GM19438 (cell line): ENCODE measurements around the gene AK4.
"Not testable (repeated sequence)": the region's sequence is repeated elsewhere in the genome, so short reads cannot be mapped to it uniquely, and the experiment has no call there.

Experiments
- ATAC-seq: cut with Tn5 transposase; IDR thresholded peaks from one replicate; pipeline ENCODE4 v1.9.1; 2021; ENCODE audit warnings: low read depth; ENCODE audit not compliant: unreplicated experiment

AK4 gene

GRCh38 chr1:65210325-65210724 is 62.3 kb downstream of the AK4 start:
- no peak for ATAC-seq

DNA sequence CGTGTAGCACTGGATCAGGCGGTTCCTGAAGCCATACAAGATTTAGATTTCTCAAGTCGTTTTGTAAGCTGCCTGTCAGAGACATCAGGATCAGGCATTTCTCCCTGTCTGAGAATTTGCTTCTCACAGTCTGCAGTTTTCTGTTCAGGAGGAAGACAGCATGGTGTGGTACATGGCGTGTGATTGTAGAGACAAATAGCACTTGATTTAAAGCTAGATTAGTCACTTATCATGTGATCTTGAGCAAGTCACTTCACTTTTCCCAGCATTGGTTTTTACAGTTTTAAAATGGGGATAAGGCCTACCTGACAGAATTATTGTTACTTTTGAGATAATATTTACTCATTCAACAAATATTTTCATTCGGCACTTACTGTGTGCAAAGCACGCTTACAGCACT is 63.3 kb downstream of the AK4 start:
- ATAC-seq = no peak

DNA sequence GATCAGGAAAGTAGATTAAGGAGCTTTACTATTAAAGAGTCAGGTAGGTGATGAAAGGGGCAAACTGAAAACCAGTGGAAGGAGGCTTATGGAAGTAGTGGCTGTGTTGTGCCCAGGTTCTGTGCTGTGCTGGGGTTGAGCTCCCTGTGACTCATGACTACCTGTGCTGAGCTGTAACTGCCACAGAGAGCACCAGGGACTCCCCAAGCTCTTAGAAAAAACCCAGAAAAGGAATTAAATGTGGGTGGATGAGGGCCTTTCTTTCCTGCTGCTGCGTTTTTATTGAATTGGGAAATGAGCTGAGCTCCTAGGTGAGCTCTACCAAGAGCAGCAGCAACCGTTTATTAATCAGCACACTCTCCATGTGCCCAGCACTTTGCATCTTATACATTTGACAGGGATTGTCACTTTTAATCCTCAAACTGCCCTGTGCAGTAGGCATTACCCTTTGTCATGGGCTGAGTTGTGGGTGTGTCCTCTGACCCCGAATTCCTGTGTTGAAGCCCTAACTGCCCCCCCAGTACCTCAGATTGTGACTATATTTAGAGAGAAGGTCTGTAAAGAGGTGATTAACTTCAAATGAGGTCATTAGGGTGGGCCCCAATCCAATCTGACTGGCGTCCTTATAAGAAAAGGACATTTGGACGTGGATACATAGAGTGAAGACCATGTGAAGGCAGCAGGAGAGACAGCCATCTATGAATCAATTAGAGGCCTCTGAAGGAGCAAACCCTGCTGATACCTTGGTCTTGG is 65.4 kb downstream of the AK4 start:
- ATAC-seq = no peak

- no peak for ATAC-seq
These were observed 66.5 kb downstream of the AK4 start for GRCh38 chr1:65214340-65215027.

DNA sequence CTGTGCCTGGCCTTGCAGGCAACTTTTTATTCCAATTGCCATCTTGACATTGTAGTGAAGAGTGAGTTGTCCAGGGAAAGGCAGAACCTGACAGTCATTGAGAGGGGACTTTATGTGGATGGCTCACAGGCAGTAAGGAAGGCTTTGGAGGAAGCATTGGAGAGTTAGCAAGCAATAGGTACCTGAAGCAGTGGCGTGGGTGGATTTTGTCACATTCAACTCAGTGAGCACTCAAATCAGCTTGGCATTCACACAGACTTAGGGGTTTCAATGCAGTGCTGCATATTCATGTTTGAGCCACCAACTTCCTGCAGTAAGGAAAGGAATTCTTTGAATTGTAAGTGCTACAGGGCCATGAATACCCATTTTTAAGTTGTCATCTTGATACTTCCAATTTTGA is 69.0 kb downstream of the AK4 start:
- ATAC-seq = no peak

DNA sequence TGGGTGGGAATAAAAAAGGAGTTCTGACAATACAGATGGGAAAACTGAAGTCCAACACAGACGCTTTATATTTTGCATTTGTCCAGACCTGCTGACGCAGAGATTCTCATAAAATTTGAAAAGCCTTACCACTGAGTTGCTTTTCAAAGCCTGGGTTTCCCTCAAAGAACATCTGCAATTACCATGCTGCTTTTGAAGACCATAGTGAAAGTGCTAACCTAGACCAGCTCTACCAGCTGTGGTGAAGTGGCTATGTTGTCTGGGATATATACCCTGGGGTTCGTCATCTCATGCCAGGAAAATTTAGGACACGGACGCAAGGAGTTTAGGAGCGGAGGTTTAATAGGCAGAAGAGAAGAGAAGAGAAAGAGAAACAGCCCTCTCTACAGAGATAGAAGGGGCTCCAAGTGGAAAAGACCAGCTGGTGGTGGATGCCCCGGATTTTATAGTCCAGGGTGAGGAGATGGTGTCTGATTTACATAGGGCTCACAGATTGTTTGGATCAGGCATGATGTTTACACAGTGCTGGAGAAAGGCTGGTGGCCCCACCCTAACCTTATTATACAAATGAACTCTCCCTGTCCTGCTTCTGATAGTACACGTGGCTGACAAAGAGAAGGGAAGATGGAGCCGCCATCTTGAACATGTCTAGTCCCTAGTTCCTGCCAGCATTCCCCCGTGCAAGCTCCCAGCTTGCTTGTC is 73.8 kb downstream of the AK4 start:
- no peak for ATAC-seq

DNA sequence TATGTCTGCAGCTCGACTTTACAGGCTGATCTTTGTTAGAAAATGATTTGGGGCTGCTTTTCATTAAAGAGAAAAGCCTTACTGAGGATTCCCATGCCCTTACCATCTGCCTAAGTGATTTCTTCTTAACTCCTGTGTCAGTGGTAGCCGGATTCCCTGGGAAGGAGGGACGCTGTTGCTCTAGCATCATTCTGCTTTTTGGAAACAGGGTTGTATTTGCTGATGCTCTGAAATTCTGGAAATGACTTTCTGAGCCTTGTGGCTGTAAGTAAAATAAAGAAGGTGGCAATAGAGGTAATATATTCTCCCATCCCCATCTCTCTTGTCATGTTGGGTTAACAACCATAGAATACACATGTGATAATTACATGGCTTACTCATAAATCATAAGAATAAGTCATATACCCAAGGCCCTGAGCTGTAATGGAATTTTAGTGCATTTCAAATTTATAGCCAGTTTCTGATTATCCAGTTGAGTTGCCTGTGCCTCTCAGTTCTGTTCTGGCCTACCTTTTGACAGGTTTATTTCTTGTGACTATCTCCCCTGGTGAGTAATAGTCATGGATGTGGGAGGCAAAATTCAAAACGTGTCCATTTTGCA is 74.4 kb downstream of the AK4 start:
- no peak for ATAC-seq

DNA sequence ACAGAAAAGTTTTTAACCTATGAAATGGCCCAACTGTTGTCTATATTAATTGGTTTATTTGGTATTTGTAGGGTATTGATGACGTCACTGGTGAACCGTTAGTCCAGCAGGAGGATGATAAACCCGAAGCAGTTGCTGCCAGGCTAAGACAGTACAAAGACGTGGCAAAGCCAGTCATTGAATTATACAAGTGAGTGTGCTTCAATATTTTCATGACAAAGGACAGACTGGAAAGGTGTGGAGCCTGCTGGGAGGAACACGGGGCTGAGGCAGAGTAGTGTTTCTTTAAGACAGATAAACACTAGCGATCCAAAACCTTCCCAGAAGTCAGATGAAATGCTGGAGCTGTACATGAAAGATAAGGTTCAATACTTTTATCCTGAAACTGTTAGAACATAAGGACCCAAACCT is 76.7 kb downstream of the AK4 start:
- ATAC-seq = no peak

DNA sequence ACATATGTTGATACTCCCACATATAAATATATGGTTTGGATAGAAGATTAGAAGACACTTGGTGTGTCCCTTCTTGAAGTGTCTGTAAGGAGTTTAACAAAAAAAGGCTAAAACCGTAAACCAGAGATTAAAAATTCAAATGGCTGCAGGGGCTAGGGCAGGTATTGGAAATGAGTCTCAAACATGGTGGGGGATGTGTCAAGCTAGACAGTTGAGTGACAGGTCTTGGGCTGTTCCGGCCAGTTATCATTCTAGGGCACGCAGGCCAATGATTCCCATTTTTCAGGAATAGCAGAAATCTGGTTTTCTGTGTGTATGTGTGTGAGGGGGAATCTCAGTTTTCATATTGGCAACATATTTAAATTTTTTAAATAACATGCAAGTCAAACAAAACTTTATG is 77.2 kb downstream of the AK4 start:
- no peak for ATAC-seq

DNA sequence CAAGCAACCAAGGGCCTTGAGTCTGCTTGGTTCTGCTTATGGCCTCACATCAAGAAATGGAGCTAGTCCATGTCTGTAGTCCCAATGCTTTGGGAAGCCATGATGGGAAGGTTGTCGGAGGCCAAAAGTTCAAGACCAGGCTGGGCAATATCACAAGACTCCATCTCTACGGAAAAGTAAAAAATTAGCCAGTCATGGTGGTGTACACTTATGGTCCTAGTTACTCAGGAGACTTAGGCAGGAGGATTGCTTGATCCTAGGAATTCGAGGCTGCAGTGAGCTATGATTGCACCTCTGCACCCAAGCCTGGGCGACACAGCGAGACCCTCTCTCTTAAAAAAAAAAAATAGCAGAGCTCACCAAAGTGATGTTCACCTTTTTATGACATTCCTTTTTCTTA is 81.2 kb downstream of the AK4 start:
- no peak for ATAC-seq

- no peak for ATAC-seq
These were observed 81.8 kb downstream of the AK4 start for GRCh38 chr1:65229754-65230339.

- no peak for ATAC-seq
These were observed 82.9 kb downstream of the AK4 start for GRCh38 chr1:65230731-65231481.

GRCh38 chr1:65231718-65232330 is 83.8 kb downstream of the AK4 start:
- ATAC-seq = no peak

DNA sequence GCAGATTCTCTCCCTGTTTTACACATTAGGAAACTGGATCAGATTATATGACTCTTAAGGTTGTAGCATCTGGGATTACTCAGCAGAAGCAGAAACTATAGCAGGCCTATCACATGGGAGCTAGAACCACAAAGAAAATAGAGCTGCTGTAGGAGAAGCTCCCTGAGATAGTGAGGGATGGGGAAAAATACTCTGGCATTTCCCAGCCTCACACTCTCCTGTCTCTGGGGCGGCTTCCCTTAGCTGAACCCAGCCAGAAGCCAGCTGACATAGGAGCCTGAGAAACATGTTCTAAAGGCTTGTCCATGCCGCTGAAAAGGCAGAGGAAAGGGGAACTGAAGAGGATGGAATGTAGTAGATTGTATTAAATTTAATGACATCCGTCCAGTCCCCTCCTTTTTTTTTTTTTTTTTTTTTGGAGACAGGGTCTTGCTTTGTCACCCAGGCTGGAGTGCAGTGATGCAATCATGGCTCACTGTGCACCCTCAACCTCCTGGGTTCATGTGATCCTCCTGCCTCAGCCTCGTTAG is 84.5 kb downstream of the AK4 start:
- no peak for ATAC-seq

- no peak for ATAC-seq
These were observed 85.8 kb downstream of the AK4 start for GRCh38 chr1:65233782-65234181.

DNA sequence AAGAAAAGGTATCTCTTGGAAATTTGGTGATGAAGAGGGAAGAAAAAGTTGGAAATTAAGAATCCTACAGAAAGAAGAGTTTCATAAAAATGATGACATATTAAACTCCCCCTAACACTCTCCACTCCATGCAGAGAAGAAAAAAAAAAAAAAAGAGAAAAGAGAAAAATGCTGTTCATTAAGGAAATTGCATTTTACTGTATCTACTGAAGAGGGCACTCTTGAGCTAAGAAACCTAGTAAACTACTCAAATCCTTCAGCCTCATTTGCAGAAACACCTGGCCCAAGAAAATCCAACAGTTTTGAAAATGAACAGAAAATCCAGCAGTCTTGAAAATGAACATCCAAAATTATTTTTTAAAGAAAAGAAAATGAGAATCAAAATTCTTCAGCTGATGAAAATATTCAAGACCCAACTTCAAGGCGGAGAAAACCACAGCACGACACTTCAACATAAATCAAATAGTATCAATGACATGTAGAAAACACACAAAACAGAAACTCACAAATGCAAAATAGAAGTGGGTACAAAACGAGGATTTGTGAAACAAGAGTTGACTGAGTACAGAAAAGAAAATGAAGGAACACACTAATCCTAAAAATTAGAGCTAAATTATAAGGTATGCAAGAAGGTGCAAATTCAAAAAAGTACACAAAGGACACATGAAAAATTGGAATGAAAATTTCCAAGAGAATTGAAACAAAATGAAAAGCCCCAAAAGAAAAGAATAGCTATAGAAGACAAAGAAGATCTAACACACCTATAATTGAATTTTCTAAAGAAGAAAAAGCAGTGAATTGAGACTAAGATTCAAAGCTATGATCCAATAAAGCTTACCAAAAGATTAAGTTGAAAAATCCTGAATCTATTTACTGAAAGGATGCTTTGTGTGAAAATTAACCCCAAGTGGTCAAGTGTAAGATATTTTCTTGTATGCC is 88.1 kb downstream of the AK4 start:
- no peak for ATAC-seq

DNA sequence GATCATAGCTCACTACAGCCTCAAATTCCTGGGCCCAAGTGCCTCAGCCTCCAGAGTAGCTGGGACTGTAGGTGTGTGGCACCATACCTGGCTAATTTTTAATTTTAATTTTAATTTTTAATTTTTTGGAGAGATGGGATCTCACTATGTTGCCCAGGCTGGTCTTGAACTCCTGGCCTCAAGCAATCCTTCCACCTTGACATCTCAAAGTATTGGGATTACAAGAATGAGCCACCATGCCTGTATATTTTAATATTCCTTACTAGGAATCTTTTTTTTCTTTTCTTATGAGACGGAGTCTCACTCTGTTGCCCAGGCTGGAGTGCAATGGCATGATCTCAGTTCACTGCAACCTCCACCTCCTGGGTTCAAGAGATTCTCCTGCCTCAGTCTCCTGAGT is 89.1 kb downstream of the AK4 start:
- ATAC-seq = not testable (repeated sequence)

DNA sequence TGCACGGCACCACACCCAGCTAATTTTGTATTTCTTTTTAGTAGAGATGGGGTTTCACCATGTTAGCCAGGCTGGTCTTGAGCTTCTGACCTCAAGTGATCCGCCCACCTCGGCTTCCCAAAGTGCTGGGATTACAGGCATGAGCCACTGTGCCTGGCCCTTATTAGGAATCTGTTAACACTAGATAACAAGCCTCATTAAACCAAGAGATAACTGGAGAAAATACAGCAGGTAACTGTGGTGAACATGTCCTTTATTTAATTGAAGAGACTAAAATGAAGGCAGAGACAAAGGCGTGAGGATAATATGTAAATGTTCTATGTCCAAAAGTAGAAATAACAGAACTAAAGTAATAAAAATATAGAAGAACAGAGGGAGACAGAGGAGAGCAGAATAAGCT is 89.5 kb downstream of the AK4 start:
- ATAC-seq = no peak
